GM23248 (cell line): ENCODE data around the gene DDB1. TPM values are rescaled to one million over a fixed set of nuclear protein-coding genes. Genes with fewer than 3 reads are reported as not detected.

Experiments used
- DNase-seq: peaks from one replicate; pipeline ENCODE4 v3.0.0-alpha.2; 2015
- H2AFZ ChIP-seq: fragments of 200-600 bp; sonication (generic); 2 replicates; pipeline ENCODE4 v1.6.1; 2016; ENCODE audit warnings: antibody characterized with exemption
- H3F3A ChIP-seq: fragments of 200-600 bp; sonication (generic); 2 replicates; pipeline ENCODE4 v1.6.1; 2016; ENCODE audit warnings: mild to moderate bottlenecking, antibody characterized with exemption, mixed run types; ENCODE audit not compliant: insufficient read depth
- H3K27ac ChIP-seq: fragments of 200-600 bp; sonication (generic); 2 replicates; pipeline ENCODE4 v1.5.1; 2016; ENCODE audit warnings: mild to moderate bottlenecking
- H3K27me3 ChIP-seq: fragments of 200-600 bp; sonication (generic); replicated peaks from 2 replicates; pipeline ENCODE4 v1.6.1; 2016; ENCODE audit warnings: mild to moderate bottlenecking; ENCODE audit not compliant: insufficient read depth
- H3K36me3 ChIP-seq: fragments of 200-600 bp; sonication (generic); 2 replicates; pipeline ENCODE4 v1.6.1; 2016; ENCODE audit warnings: low read depth, mild to moderate bottlenecking
- H3K4me1 ChIP-seq: fragments of 200-600 bp; sonication (generic); 2 replicates; pipeline ENCODE4 v1.6.1; 2016; ENCODE audit warnings: mild to moderate bottlenecking; ENCODE audit not compliant: insufficient read depth
- H3K4me2 ChIP-seq: fragments of 200-600 bp; sonication (generic); one replicate; pipeline ENCODE4 v1.6.1; 2016; ENCODE audit warnings: mild to moderate bottlenecking; ENCODE audit not compliant: unreplicated experiment
- H3K4me3 ChIP-seq: fragments of 200-600 bp; sonication (generic); 2 replicates; pipeline ENCODE4 v1.5.1; 2016; ENCODE audit warnings: mild to moderate bottlenecking
- H3K79me2 ChIP-seq: fragments of 200-600 bp; sonication (generic); 2 replicates; pipeline ENCODE4 v1.6.1; 2016; ENCODE audit warnings: mild to moderate bottlenecking; ENCODE audit not compliant: insufficient read depth
- H3K9ac ChIP-seq: fragments of 200-600 bp; sonication (generic); 2 replicates; pipeline ENCODE4 v1.6.1; 2016; ENCODE audit warnings: mild to moderate bottlenecking
- H3K9me2 ChIP-seq: fragments of 200-600 bp; sonication (generic); 2 replicates; pipeline ENCODE4 v1.6.1; 2016; ENCODE audit warnings: mixed run types, mild to moderate bottlenecking, moderate library complexity; ENCODE audit not compliant: insufficient read depth
- H3K9me3 ChIP-seq: fragments of 200-600 bp; sonication (generic); one replicate; pipeline ENCODE4 v1.6.1; 2017; ENCODE audit warnings: low read depth
- H4K20me1 ChIP-seq: fragments of 200-600 bp; sonication (generic); 2 replicates; pipeline ENCODE4 v1.6.0; 2016; ENCODE audit not compliant: insufficient read depth
- EZH2 ChIP-seq: fragments of 200-600 bp; sonication (generic); IDR thresholded peaks from 2 replicates; pipeline ENCODE4 v1.6.1; 2018; ENCODE audit warnings: antibody characterized with exemption, mild to moderate bottlenecking; ENCODE audit not compliant: insufficient read depth, poor library complexity, severe bottlenecking
- EZH2phosphoT487 ChIP-seq: fragments of 200-600 bp; sonication (generic); IDR thresholded peaks from 2 replicates; pipeline ENCODE4 v1.6.1; 2018; ENCODE audit warnings: antibody characterized with exemption, moderate library complexity, mild to moderate bottlenecking, low read depth; ENCODE audit not compliant: insufficient read depth
- WGBS, 2 experiments: methylation state at CpG; one replicate each; pipeline ENCODE4 v1.1.6; 2015 to 2017; ENCODE audit warnings: low lambda C conversion rate in 2 of 2, low coverage in 1 of 2; ENCODE audit errors: missing lambda C conversion rate in 2 of 2; 5-methylcytosine and 5-hydroxymethylcytosine counted together
- in situ Hi-C: fragments of 300-500 bp; cut with MboI; formaldehyde crosslinking; loops from 2 replicates; pipeline ENCODE4 v1.15.0; 2020
- polyA plus RNA-seq: library from polyadenylated mRNA; unstranded; fragments of >200 nt; fragmentation: Nextera tagmentation; extraction: Ambion mirVana; gene quantifications from 2 replicates; pipeline ENCODE4 v1.2.1, GENCODE V29; 2016
- total RNA-seq: library from RNA; depleted of rRNA; stranded (reverse); fragments of >200 nt; shearing (Covaris generic); gene quantifications from 2 replicates; pipeline ENCODE4 v1.2.3, GENCODE V29; 2014

The DDB1 gene
- total and polyA plus RNA-seq, 2 experiments from 2014 or later: 160 to 252 TPM

DNA sequence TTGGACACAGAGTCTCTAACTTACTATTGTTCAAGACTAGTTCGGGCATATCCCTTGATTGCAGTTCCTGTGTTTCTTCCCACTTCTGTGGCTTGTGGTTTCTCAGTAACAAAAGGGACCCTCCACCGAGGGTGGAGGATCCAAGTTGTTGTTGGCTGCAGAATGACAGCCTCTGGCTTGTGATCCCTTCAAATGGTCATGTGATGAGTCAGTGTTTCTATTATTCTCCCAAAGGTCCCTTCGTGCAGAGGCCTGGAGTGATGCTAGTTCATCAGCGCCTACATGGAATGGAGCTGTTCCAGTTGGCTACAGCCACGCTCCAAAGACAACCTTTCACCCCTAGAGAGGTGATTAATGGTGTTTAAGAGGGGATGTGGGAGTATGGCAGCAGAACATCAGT lies 35.2 kb downstream of the DDB1 start:
- Histone ChIP-seq H3K79me2 (no peaks in the 10 kb centered on the region), H3K9me3 (no peaks in the 10 kb centered on the region), H3K27ac (peak overlapping the region; percentile 91), H3K27me3 (no peaks in the 10 kb centered on the region), H4K20me1 (no peaks in the 10 kb centered on the region), H3K9me2 (no peaks in the 10 kb centered on the region), H3F3A (peaks cover 61% of the 10 kb centered on the region), H3K36me3 (peaks cover 38% of the 10 kb centered on the region), H2AFZ (no peak overlapping the region), H3K4me1 (peaks cover 28% of the 10 kb centered on the region), H3K4me2 (peak overlapping the region; percentile 63), H3K9ac (peak overlapping the region; percentile 56), H3K4me3 (no peak overlapping the region)
- peak; percentile 95 for DNase-seq
- WGBS, 2 experiments: 0 to 7% methylated on average over 5 of the region's 5 CpGs
- no peak for TF ChIP-seq EZH2
- no peak for TF ChIP-seq EZH2phosphoT487
- in situ Hi-C loops: no loop called here

GRCh38 chr11:61297341-61297740 lies 35.6 kb downstream of the DDB1 start:
- Histone ChIP-seq H2AFZ (no peak overlapping the region), H3K4me3 (no peak overlapping the region), H4K20me1 (no peaks in the 10 kb centered on the region), H3K9me3 (no peaks in the 10 kb centered on the region), H3K4me2 (peak overlapping the region; percentile 63), H3K27ac (peak overlapping the region; percentile 91), H3K4me1 (peaks cover 28% of the 10 kb centered on the region), H3K36me3 (peaks cover 35% of the 10 kb centered on the region), H3K27me3 (no peaks in the 10 kb centered on the region), H3K79me2 (no peaks in the 10 kb centered on the region), H3F3A (peaks cover 61% of the 10 kb centered on the region), H3K9me2 (no peaks in the 10 kb centered on the region), H3K9ac (peak overlapping the region; percentile 56)
- DNase-seq: peak; percentile 69
- in situ Hi-C loops: no loop called here
- TF ChIP-seq EZH2 (no peak), EZH2phosphoT487 (no peak)
- 23 to 48% methylated on average over 1 of the region's 1 CpG for WGBS, 2 experiments

DNA sequence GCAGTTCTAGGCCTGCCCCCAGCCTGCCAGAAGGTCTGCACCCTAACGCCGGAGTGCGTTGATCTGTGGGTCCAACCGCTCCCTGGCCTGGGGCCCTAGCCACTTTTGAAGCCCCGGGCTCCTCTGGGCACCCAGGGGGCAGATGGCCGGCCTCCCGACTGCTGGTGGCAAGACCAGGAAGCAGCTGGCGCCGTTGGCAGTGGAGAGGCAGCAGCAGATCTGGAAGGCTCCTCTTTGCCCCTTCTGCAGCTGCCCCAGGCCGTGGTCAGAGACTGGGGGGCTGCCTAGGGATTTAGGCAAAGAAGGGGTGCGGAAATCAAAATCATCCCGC lies 37.3 kb downstream of the DDB1 start:
- Histone ChIP-seq H3F3A (peaks cover 46% of the 10 kb centered on the region), H3K27me3 (no peaks in the 10 kb centered on the region), H2AFZ (no peak overlapping the region), H3K79me2 (no peaks in the 10 kb centered on the region), H3K9me3 (no peaks in the 10 kb centered on the region), H3K36me3 (peaks cover 18% of the 10 kb centered on the region), H4K20me1 (no peaks in the 10 kb centered on the region), H3K4me1 (peaks cover 28% of the 10 kb centered on the region), H3K4me3 (peak overlapping the region; percentile 68; the same call in 1 of the 2 replicates), H3K9ac (no peak overlapping the region; the same call in 1 of the 2 replicates), H3K9me2 (no peaks in the 10 kb centered on the region), H3K4me2 (peak overlapping the region; percentile 88), H3K27ac (no peak overlapping the region)
- WGBS, 2 experiments: 68 to 71% methylated on average over 11 to 12 of the region's 12 CpGs
- in situ Hi-C loops: no loop called here
- no peak for TF ChIP-seq EZH2
- no peak for TF ChIP-seq EZH2phosphoT487
- peak; percentile 9 for DNase-seq

GRCh38 chr11:61294717-61295595 lies 37.9 kb downstream of the DDB1 start, which contains the start of gene VWCE:
VWCE (minus strand) TSS chr11:61295316; CDS start chr11:61295037, 279 bp downstream.
- in situ Hi-C loops: no loop called here
- H3K27me3 ChIP-seq: no peaks in the 10 kb centered on the region
- peak within 1 kb of the TSS; percentile 88 for H3K4me2 ChIP-seq
- peaks cover 28% of the 10 kb centered on the region for H3K4me1 ChIP-seq
- no peaks in the 10 kb centered on the region for H3K9me3 ChIP-seq
- TF ChIP-seq EZH2phosphoT487 (no peak), EZH2 (no peak)
- no peaks in the 10 kb centered on the region for H3K9me2 ChIP-seq
- peak within 1 kb of the TSS; percentile 75 for H2AFZ ChIP-seq
- H3K79me2 ChIP-seq: no peaks in the 10 kb centered on the region
- no peak within 1 kb of the TSS for H3K27ac ChIP-seq
- H4K20me1 ChIP-seq: no peaks in the 10 kb centered on the region
- peaks cover 40% of the 10 kb centered on the region for H3F3A ChIP-seq
- WGBS, 2 experiments: 2 to 6% methylated on average over 54 to 82 of the region's 97 CpGs
- H3K36me3 ChIP-seq: peaks cover 13% of the 10 kb centered on the region; the same call in 1 of the 2 replicates
- DNase-seq: peak; percentile 82
- H3K9ac ChIP-seq: peak within 1 kb of the TSS; percentile 79
- peak within 1 kb of the TSS; percentile 68 for H3K4me3 ChIP-seq
